ENCODE results near the gene MEX3D.

The MEX3D gene

DNA sequence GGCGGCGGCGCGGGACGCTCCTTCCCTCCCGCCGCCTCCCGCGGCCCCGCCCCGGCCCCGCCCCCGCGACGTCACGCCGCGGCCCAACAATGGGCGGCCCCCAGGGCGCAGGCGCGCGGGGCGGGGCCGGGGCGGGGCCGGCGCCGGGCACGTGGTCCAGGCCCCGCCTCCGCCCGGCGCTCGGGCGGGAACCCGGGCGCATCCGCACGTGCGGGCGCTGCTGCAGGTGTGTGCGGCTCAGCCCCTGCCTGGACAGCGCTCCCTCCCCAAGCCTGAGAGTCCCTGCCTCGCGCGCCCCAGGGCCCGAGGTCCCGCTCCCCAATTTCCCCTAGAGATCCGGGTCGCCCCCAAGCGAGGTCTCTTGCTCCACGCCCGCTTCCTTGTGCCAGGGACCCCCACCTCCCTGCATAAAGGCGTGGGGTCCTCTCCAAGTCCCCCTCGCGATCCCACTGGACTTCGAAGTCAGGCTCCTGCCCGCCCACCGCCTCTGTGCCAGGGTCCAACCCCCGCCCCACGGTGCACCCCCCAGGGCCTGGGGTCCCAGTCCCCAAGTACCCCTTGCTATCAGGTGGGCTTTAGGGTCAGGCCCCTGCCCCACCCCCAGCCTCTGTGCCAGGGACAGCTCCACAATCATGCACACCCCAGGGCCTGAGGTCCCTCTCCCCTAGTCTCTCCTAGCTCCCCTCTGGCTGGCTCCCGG, at the start of gene MEX3D:
Gene MEX3D, minus strand, starts transcription at position 6 of the 700 bp plus-strand sequence. CDS start 267 bp downstream, outside the sequence.
- TF ChIP-seq CTCF (IDR thresholded peaks at IDR 0.05; ENCODE audit: low read depth, low read length, missing control alignments), result no peak
- peak within 1 kb of the TSS; percentile 57 for H3K4me3 ChIP-seq (ENCODE audit: low read depth, low read length)
- no peak for DNase-seq (ENCODE audit: low read depth)
- in situ Hi-C loops (cut with HindIII; ENCODE audit: low sequenced_read_pairs), result no loop called here

GRCh38 chr19:1616875-1617274, 48.8 kb upstream of the MEX3D start:
- no peak for DNase-seq (ENCODE audit: low read depth)
- H3K4me3 ChIP-seq (ENCODE audit: low read depth, low read length), result no peak overlapping the region
- in situ Hi-C loops (cut with HindIII; ENCODE audit: low sequenced_read_pairs), result no loop called here
- TF ChIP-seq CTCF (IDR thresholded peaks at IDR 0.05; ENCODE audit: low read depth, low read length, missing control alignments), result no peak

DNA sequence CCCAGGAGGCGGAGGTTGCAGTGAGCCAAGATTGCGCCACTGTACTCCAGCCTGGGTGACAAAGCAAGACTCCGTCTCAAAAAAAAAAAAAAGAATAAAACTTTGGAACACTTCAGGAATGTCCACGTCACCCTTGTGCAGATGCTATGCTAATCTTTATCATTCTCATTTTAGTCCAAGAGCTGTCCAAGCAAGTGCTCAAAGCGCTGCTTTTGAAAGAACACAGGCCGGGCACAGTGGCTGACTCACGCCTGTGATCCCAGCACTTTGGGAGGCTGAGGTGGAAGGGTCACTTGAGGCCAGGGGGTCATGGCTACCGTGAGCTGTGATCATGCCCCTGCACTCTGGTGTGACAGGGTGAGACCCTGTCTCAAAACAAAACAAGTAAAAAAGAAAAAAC, 48.3 kb upstream of the MEX3D start:
- no peak overlapping the region for H3K4me3 ChIP-seq (ENCODE audit: low read depth, low read length)
- no peak for TF ChIP-seq CTCF (IDR thresholded peaks at IDR 0.05; ENCODE audit: low read depth, low read length, missing control alignments)
- no peak for DNase-seq (ENCODE audit: low read depth)
- in situ Hi-C loops (cut with HindIII; ENCODE audit: low sequenced_read_pairs), result no loop called here

GRCh38 chr19:1615156-1615765, 47.1 kb upstream of the MEX3D start:
- no peak for DNase-seq (ENCODE audit: low read depth)
- TF ChIP-seq CTCF (IDR thresholded peaks at IDR 0.05; ENCODE audit: low read depth, low read length, missing control alignments), result no peak
- H3K4me3 ChIP-seq (ENCODE audit: low read depth, low read length), result no peak overlapping the region
- in situ Hi-C loops (cut with HindIII; ENCODE audit: low sequenced_read_pairs), result no loop called here

- in situ Hi-C loops (cut with HindIII; ENCODE audit: low sequenced_read_pairs), result no loop called here
Observed at GRCh38 chr19:1613808-1614570, 45.9 kb upstream of the MEX3D start.

More at GRCh38 chr19:1613808-1614570, 45.9 kb upstream of the MEX3D start:
- DNase-seq (ENCODE audit: low read depth), result no peak
- H3K4me3 ChIP-seq (ENCODE audit: low read depth, low read length), result no peak overlapping the region
- TF ChIP-seq CTCF (IDR thresholded peaks at IDR 0.05; ENCODE audit: low read depth, low read length, missing control alignments), result no peak
